Subcutaneous abdominal adipose tissue (tissue), 5 donors: ENCODE data around the gene ZNF217.
A peak's percentile ranks its signal among the peaks of the same experiment; 100 is the strongest.
"Not testable (repeated sequence)": the region's sequence is repeated elsewhere in the genome, so short reads cannot be mapped to it uniquely, and the experiment has no call there.

Experiments
- H3K27ac ChIP-seq: one replicate; pipeline ENCODE4 v1.7.0; 2013; ENCODE audit warnings: low read depth, mild to moderate bottlenecking, inconsistent platforms, low read length, moderate library complexity
- H3K27me3 ChIP-seq, 5 donors: one replicate each; pipeline ENCODE4 v1.7.0; 2013; ENCODE audit warnings: low read length in 5 of 5, inconsistent platforms in 1 of 5; ENCODE audit not compliant: control insufficient read depth in 5 of 5, insufficient read depth in 4 of 5
- H3K36me3 ChIP-seq, 5 donors: one replicate each; pipeline ENCODE4 v1.7.0; 2013; ENCODE audit warnings: low read length in 5 of 5; ENCODE audit not compliant: control insufficient read depth in 5 of 5, insufficient read depth in 5 of 5
- H3K4me1 ChIP-seq, 5 donors: one replicate each; pipeline ENCODE4 v1.7.0; 2013; ENCODE audit warnings: low read length in 5 of 5, mild to moderate bottlenecking in 3 of 5, moderate library complexity in 1 of 5; ENCODE audit not compliant: control insufficient read depth in 5 of 5, insufficient read depth in 5 of 5
- H3K4me3 ChIP-seq, 5 donors: one replicate each; pipeline ENCODE4 v1.7.0; 2013; ENCODE audit warnings: low read length in 5 of 5, low read depth in 1 of 5
- H3K9ac ChIP-seq, 5 donors: one replicate each; pipeline ENCODE4 v1.7.0; 2013; ENCODE audit warnings: low read length in 5 of 5, mild to moderate bottlenecking in 4 of 5, moderate library complexity in 3 of 5
- H3K9me3 ChIP-seq, 5 donors: one replicate each; pipeline ENCODE4 v1.7.0; 2013; ENCODE audit warnings: low read length in 5 of 5; ENCODE audit not compliant: control insufficient read depth in 5 of 5
- donor health status: healthy.
- donor health status: healthy.
- donor health status: healthy.
- donor health status: healthy.
- donor health status: healthy.

Gene ZNF217

DNA sequence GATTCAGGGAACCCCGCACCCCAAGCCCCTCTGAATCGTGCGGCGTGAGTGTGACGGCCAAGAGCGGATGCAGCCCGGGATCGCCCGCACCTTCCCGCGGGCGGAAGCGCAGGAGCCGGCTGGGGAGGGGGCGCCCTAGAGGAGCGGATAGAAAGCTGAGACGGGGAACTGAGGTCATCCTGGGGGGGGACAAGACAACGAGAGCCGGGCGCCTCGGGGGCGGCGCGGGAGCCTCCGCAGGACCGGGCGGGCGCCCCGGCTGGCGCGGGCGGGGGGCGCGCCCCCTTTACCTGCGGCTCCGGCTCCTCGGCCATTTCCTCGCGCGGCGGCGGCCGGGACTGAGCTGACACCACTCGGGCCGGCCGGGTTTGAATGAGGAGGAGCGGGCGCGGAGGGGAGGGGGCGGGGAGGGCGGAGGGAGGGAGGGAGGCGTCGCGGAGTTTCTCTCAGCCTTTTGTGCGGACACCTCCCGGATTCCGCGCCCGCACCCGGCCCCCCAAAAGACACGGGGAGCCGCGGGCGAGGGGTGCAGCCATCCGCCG is at the start of gene ZNF217:
Gene ZNF217, minus strand, starts transcription at position 374 of the 542 bp plus-strand sequence. CDS start 11,013 bp downstream, outside the sequence.
- Histone ChIP-seq H3K4me3 (peak within 1 kb of the TSS; percentile 65 to 76 (median 71)), H3K4me1 (peaks cover 0 to 39% (median 18%) of the 10 kb centered on the region in 5 donors), H3K27ac (peak within 1 kb of the TSS; percentile 94), H3K9ac (peak within 1 kb of the TSS; percentile 26 to 94 (median 85))
- not testable (repeated sequence) for H3K27me3 ChIP-seq, H3K36me3 ChIP-seq, H3K9me3 ChIP-seq

DNA sequence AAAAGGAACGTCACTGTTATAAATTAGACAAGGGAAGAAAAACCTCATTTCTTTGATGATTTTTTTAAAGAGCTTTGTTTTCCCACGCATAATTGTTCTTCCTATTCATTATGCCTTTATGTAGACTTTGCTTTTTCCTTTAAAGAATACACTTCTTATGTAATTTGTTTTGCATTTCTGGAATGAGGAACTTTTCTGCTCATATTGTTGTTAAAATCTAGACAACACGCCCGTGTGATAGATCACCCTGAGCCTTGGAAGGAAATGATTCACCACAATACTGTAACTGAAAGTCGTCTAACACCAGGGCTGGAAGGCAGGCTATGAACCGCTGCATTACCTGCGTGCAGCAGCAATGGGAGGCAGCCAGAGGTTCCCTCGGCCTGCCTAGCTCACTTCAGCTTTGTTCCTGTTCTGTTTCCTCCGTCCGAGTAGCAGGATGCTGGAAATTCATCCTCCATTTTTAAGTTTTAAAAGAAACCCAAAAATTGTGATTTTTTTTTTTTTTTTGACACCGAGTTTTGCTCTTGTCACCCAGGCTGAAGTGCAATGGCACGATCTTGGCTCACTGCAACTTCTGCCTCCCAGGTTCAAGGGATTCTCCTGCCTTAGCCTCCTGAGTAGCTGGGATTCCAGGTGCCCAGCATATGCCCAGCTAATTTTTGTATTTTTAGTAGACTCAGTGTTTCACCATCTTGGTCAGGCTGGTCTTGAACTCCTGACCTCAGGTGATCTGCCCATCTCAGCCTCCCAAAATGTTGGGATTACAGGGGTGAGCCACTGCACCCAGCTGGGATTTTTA is 49.6 kb upstream of the ZNF217 start:
- Histone ChIP-seq H3K27ac (peak overlapping the region; percentile 79), H3K9ac (peak overlapping the region; percentile 17 to 43 (median 41)), H3K27me3 (no peaks in the 10 kb centered on the region), H3K4me3 (peak overlapping the region; percentile 39 to 51 (median 45)), H3K9me3 (no peaks in the 10 kb centered on the region), H3K36me3 (no peaks in the 10 kb centered on the region), H3K4me1 (peaks cover 2 to 22% (median 21%) of the 10 kb centered on the region in 5 donors)

GRCh38 chr20:53642196-53643030 is 48.8 kb upstream of the ZNF217 start:
- peak overlapping the region; percentile 79 for H3K27ac ChIP-seq
- no peaks in the 10 kb centered on the region for H3K27me3 ChIP-seq
- peaks cover 2 to 21% (median 19%) of the 10 kb centered on the region in 5 donors for H3K4me1 ChIP-seq
- H3K9ac ChIP-seq, result peak overlapping the region in 4 of 5 donors; percentile 17 to 51 (median 41)
- H3K9me3 ChIP-seq, result no peaks in the 10 kb centered on the region
- H3K4me3 ChIP-seq, result peak overlapping the region; percentile 39 to 51 (median 45)
- no peaks in the 10 kb centered on the region for H3K36me3 ChIP-seq

DNA sequence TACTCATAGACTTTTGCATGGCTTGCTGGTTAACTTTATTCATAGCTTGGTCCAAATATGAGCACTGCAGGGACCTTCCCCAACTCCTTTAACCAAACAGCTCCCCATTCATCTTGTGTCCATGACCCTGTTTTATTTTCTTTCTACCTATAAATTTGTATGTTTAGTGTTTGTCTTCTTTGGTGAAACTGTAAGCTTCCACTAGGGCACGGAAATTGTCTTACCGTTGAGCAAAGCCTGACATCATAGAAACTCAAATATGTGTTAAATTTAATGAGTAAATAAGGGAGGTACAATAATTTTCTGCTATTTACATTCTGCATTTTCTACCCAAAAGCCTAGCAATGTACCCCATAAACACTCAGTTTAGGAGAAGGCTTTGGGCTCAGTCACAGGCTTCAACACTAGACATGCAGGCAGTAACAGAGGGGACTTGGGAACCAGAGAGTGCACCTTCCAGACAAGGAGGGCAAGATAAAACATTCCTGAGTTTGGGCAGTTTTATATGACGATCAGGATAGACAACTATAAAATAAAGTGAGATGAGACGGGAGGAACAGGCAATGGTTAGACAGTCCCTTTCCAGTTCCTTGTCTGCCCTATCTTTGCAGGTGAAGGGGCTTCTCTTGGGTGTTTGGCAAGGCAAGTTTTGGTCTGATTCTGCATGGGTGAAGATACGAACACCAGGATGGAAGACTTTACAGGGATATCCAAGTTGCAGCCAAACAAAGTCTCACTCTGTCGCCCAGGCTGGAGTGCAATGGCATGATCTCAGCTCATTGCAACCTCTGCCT is 46.2 kb upstream of the ZNF217 start:
- no peaks in the 10 kb centered on the region for H3K36me3 ChIP-seq
- peaks cover 2 to 21% (median 16%) of the 10 kb centered on the region in 5 donors for H3K4me1 ChIP-seq
- H3K27me3 ChIP-seq, result no peaks in the 10 kb centered on the region
- no peak overlapping the region for H3K4me3 ChIP-seq
- no peak overlapping the region for H3K9ac ChIP-seq
- H3K9me3 ChIP-seq, result no peaks in the 10 kb centered on the region
- no peak overlapping the region for H3K27ac ChIP-seq

DNA sequence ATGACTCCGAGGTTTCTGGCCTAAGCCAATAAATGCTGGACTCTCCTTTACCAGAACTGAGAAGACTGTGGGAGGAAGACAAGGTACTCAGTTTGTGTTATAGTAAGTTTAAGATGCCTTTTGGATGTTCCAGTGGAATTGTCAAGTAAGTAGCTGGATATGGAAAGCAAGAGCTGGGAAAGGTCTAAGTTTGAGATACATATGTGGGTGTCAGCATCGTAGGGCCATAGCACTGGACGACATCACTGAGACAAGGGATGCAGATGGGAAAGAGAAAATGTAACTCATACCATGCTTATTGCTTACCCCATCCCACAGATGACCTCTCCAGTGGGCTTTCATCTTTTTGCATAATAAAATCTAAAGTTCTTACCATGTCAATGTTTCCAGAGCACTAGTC is 45.5 kb upstream of the ZNF217 start:
- Histone ChIP-seq H3K9me3 (no peaks in the 10 kb centered on the region), H3K36me3 (no peaks in the 10 kb centered on the region), H3K27me3 (no peaks in the 10 kb centered on the region), H3K4me1 (peaks cover 2 to 21% (median 16%) of the 10 kb centered on the region in 5 donors), H3K27ac (no peak overlapping the region), H3K9ac (no peak overlapping the region), H3K4me3 (no peak overlapping the region)

DNA sequence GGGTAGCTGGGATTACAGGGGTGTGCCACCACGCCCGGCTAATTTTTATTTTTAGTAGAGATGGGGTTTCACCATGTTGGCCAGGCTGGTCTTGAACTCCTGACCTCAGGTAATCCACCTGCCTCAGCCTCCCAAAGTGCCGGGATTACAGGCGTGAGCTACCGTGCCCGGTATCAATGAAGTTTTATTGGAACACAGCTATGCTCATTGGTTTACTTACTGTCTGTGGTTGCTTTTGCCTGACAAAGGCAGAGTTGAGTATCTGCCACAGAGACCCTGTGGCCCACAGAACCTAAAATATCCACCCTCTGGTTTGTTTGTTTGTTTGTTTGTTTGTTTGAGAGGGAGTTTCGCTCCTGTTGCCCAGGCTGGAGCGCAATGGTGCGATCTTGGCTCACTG is 43.7 kb upstream of the ZNF217 start:
- H3K27ac ChIP-seq, H3K9me3 ChIP-seq, H3K27me3 ChIP-seq, H3K9ac ChIP-seq, H3K36me3 ChIP-seq, H3K4me1 ChIP-seq, H3K4me3 ChIP-seq: not testable (repeated sequence)

DNA sequence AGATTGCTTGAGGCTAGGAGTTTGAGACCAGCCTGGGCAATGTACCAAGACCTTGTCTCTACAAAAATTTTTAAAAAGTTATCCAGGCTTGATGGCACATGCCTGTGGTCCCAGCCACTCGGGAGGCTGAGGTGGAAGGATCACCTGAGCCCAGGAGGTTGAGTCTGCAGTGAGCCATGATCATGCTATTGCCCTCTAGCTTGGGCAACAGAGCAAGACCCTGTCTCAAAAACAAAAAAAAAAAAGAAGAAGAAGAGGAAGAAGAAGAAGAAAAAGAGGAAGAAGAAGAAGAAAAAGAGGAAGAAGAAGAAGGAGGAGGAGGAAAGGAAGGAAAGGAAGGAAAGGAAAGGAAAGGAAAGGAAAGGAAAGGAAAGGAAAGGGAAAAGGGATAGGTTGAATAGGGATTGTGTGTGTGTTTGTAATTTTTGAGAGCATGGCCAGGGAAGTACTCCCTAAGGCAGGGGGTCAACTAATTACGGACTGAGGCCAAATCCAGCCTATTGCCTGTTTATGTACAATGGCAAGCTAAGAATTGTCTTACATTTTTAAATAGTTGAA is 43.0 kb upstream of the ZNF217 start:
- Histone ChIP-seq H3K4me3 (no peak overlapping the region), H3K9me3 (no peaks in the 10 kb centered on the region), H3K4me1 (peaks cover 0 to 3% (median 0%) of the 10 kb centered on the region in 5 donors), H3K9ac (no peak overlapping the region), H3K27me3 (no peaks in the 10 kb centered on the region), H3K36me3 (no peaks in the 10 kb centered on the region), H3K27ac (no peak overlapping the region)

DNA sequence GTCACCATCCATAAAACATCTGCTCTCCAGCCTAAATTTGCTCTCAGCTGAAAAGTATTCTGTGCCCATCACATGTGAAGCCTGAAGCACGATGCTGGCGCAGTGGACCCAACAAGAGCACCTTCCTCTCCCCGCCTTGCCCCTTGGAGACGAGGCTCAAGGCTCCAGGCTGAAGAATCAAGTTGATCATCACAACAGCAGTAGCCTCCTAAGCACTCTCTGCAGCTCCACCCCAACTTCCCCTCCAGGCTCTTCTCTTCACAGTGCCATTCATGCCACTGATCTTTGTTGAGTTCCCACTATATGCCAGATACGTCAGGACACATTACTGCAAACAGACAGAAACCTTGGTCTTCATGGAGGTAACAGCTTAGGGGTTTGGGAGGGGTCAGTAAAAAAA is 41.6 kb upstream of the ZNF217 start:
- H3K9me3 ChIP-seq, result no peaks in the 10 kb centered on the region
- no peak overlapping the region for H3K27ac ChIP-seq
- peaks cover 0 to 3% (median 0%) of the 10 kb centered on the region in 5 donors for H3K4me1 ChIP-seq
- no peak overlapping the region for H3K9ac ChIP-seq
- H3K4me3 ChIP-seq, result no peak overlapping the region
- H3K27me3 ChIP-seq, result no peaks in the 10 kb centered on the region
- no peaks in the 10 kb centered on the region for H3K36me3 ChIP-seq

GRCh38 chr20:53631909-53632662 is 38.4 kb upstream of the ZNF217 start:
- H3K9ac ChIP-seq, result no peak overlapping the region
- H3K36me3 ChIP-seq, result no peaks in the 10 kb centered on the region
- no peaks in the 10 kb centered on the region for H3K27me3 ChIP-seq
- peaks cover 0 to 3% (median 0%) of the 10 kb centered on the region in 5 donors for H3K4me1 ChIP-seq
- H3K4me3 ChIP-seq, result no peak overlapping the region
- H3K9me3 ChIP-seq, result no peaks in the 10 kb centered on the region
- H3K27ac ChIP-seq, result no peak overlapping the region
